Activated CD8-positive, alpha-beta memory T cell treated with anti-CD3 and anti-CD28 coated beads for 24 hours (primary cell): ENCODE data around the gene GPR161.
"Not testable (repeated sequence)": the region's sequence is repeated elsewhere in the genome, so short reads cannot be mapped to it uniquely, and the experiment has no call there.

ENCODE experiments used
- DNase-seq: peaks from one replicate; pipeline ENCODE4 v3.0.0-alpha.2; 2020

Gene GPR161

GRCh38 chr1:168084396-168085231, 52.1 kb downstream of the GPR161 start:
- DNase-seq: peak; percentile 86

- DNase-seq: no peak
These were observed 53.0 kb downstream of the GPR161 start for GRCh38 chr1:168083456-168084325.

- peak; percentile 84 for DNase-seq
These were observed 54.5 kb downstream of the GPR161 start for GRCh38 chr1:168082008-168082876.

- no peak for DNase-seq
These were observed 55.2 kb downstream of the GPR161 start for GRCh38 chr1:168081373-168082007.

GRCh38 chr1:168079761-168080160, 57.0 kb downstream of the GPR161 start:
- DNase-seq: no peak

- DNase-seq: no peak
These were observed 67.3 kb downstream of the GPR161 start for GRCh38 chr1:168069384-168069783.

- DNase-seq: no peak
These were observed 71.2 kb downstream of the GPR161 start for GRCh38 chr1:168065506-168065905.

GRCh38 chr1:168064216-168064615, 72.5 kb downstream of the GPR161 start:
- no peak for DNase-seq

GRCh38 chr1:168057921-168058320, 78.8 kb downstream of the GPR161 start:
- no peak for DNase-seq

GRCh38 chr1:168057355-168057754, 79.4 kb downstream of the GPR161 start:
- DNase-seq: no peak

GRCh38 chr1:168056152-168056551, 80.6 kb downstream of the GPR161 start:
- DNase-seq: not testable (repeated sequence)

- DNase-seq: no peak
These were observed 82.6 kb downstream of the GPR161 start for GRCh38 chr1:168054117-168054516.

GRCh38 chr1:168053681-168054080, 83.0 kb downstream of the GPR161 start:
- DNase-seq: no peak

GRCh38 chr1:168050880-168051279, 85.8 kb downstream of the GPR161 start:
- DNase-seq: no peak

- DNase-seq: no peak
These were observed 86.4 kb downstream of the GPR161 start for GRCh38 chr1:168050307-168050706.

- DNase-seq: no peak
These were observed 91.4 kb downstream of the GPR161 start for GRCh38 chr1:168045311-168045710.

- DNase-seq: no peak
These were observed 94.4 kb downstream of the GPR161 start for GRCh38 chr1:168042362-168042761.

GRCh38 chr1:168035345-168035744, 101.4 kb downstream of the GPR161 start:
- DNase-seq: no peak

GRCh38 chr1:168032029-168032428, 104.7 kb downstream of the GPR161 start:
- DNase-seq: no peak

- no peak for DNase-seq
These were observed 105.1 kb downstream of the GPR161 start for GRCh38 chr1:168031627-168032026.

- DNase-seq: no peak
These were observed 105.5 kb downstream of the GPR161 start for GRCh38 chr1:168031198-168031597.
